Upper lobe of left lung (tissue), 6 donors: ENCODE data around the gene EXOC3. TPM values are rescaled to one million over a fixed set of nuclear protein-coding genes. Genes with fewer than 3 reads are reported as not detected.
A peak's percentile ranks its signal among the peaks of the same experiment; 100 is the strongest.

Experiments used
- ATAC-seq, 2 donors: fragments of 200-7000 bp; cut with Tn5 transposase; one replicate each; pipeline ENCODE4 v1.9.1; 2022; ENCODE audit warnings: mild to moderate bottlenecking in 2 of 2, moderate library complexity in 2 of 2; ENCODE audit not compliant: low FRiP score in 2 of 2
- DNase-seq, 2 donors: peaks; one replicate each; pipeline ENCODE4 v3.0.0-alpha.2; 2019 to 2020
- H3K27ac ChIP-seq, 4 donors: fragments of 200-600 bp; sonication (generic); one replicate each; pipeline ENCODE4 v1.5.1; 2016 to 2019
- H3K27me3 ChIP-seq, 4 donors: fragments of 200-600 bp; sonication (generic); one replicate each; pipeline ENCODE4 v1.5.1; 2017 to 2019
- H3K36me3 ChIP-seq, 4 donors: fragments of 200-600 bp; sonication (generic); one replicate each; pipeline ENCODE4 v1.5.1; 2016 to 2019
- H3K4me1 ChIP-seq, 4 donors: fragments of 200-600 bp; sonication (generic); one replicate each; pipeline ENCODE4 v1.5.1; 2018 to 2019
- H3K4me3 ChIP-seq, 4 donors: fragments of 200-600 bp; sonication (generic); one replicate each; pipeline ENCODE4 v1.5.1; 2017 to 2019; ENCODE audit warnings: mild to moderate bottlenecking in 2 of 4, moderate library complexity in 1 of 4
- H3K9me3 ChIP-seq, 4 donors: fragments of 200-600 bp; sonication (generic); one replicate each; pipeline ENCODE4 v1.5.1; 2018 to 2019
- CTCF ChIP-seq, 6 experiments: fragments of 450-650 bp in 4 of 6; fragments of 200-600 bp in 2 of 6; sonication (generic) in 2 of 6; IDR thresholded peaks; one replicate each; pipeline ENCODE4 v1.5.1; 2016 to 2019; ENCODE audit warnings: antibody characterized with exemption in 6 of 6
- EP300 ChIP-seq, 4 donors: sonication (generic); formaldehyde crosslinking; IDR thresholded peaks; one replicate each; pipeline ENCODE4 v1.5.1; 2017; ENCODE audit warnings: antibody characterized with exemption in 4 of 4, control low read depth in 2 of 4
- POLR2A ChIP-seq, 4 donors: fragments of 450-650 bp; IDR thresholded peaks; one replicate each; pipeline ENCODE4 v1.5.1; 2016 to 2017; ENCODE audit warnings: antibody characterized with exemption in 4 of 4, mild to moderate bottlenecking in 2 of 4
- POLR2AphosphoS5 ChIP-seq, 2 donors: sonication (generic); formaldehyde crosslinking; IDR thresholded peaks; one replicate each; pipeline ENCODE4 v1.5.1; 2017; ENCODE audit warnings: antibody characterized with exemption in 2 of 2
- WGBS, 2 donors: methylation state at CpG; one replicate each; pipeline ENCODE4 v1.1.5; 2017 to 2018; 5-methylcytosine and 5-hydroxymethylcytosine counted together
- total RNA-seq, 6 donors: library from RNA; depleted of rRNA in 4 of 6; stranded (reverse); fragments of >200 nt in 4 of 6; gene quantifications; one replicate each; pipeline versions ENCODE4 v1.1.0 to v1.2.1, GENCODE V29; 2016 to 2021
- donor health status: DM: no; HTN: no; CAD: no; lungs with moderate emphysema.
- donor health status: DM: no; HTN: yes; CAD: no; lungs with severe emphysema.

The EXOC3 gene
- total RNA-seq, 6 donors from 2014 or later = 43.6 to 149 (median 64.5) TPM

- Histone ChIP-seq H3K27ac (no peak overlapping the region), H3K4me3 (no peak overlapping the region), H3K27me3 (no peaks in the 10 kb centered on the region), H3K9me3 (no peaks in the 10 kb centered on the region), H3K4me1 (peaks cover 14 to 19% (median 15%) of the 10 kb centered on the region in 4 donors), H3K36me3 (no peaks in the 10 kb centered on the region)
- WGBS, 2 donors = 82 to 86% methylated on average over 8 of the region's 8 CpGs
- no peak for TF ChIP-seq POLR2AphosphoS5 (IDR thresholded peaks at IDR 0.05)
- TF ChIP-seq EP300 (IDR thresholded peaks at IDR 0.05) = no peak
- TF ChIP-seq POLR2A (IDR thresholded peaks at IDR 0.05) = no peak
- DNase-seq = no peak
- no peak for ATAC-seq
Measured at GRCh38 chr5:439181-439580, 3.8 kb upstream of the EXOC3 start.

GRCh38 chr5:439636-440035 lies 3.3 kb upstream of the EXOC3 start:
- Histone ChIP-seq H3K9me3 (no peaks in the 10 kb centered on the region), H3K27ac (no peak overlapping the region), H3K4me1 (peaks cover 18 to 24% (median 20%) of the 10 kb centered on the region in 4 donors), H3K27me3 (no peaks in the 10 kb centered on the region), H3K36me3 (no peaks in the 10 kb centered on the region), H3K4me3 (no peak overlapping the region)
- TF ChIP-seq CTCF (IDR thresholded peaks at IDR 0.05) (no peak), POLR2A (IDR thresholded peaks at IDR 0.05) (no peak), EP300 (IDR thresholded peaks at IDR 0.05) (no peak), POLR2AphosphoS5 (IDR thresholded peaks at IDR 0.05) (no peak)
- DNase-seq (no peak), ATAC-seq (no peak)
- 81 to 89% methylated on average over 9 to 14 of the region's 14 CpGs for WGBS, 2 donors

GRCh38 chr5:440401-441201 lies 2.4 kb upstream of the EXOC3 start:
- H3K27ac ChIP-seq = no peak overlapping the region
- no peaks in the 10 kb centered on the region for H3K9me3 ChIP-seq
- DNase-seq (no peak), ATAC-seq (no peak)
- 75 to 79% methylated on average over 18 of the region's 18 CpGs for WGBS, 2 donors
- H3K4me3 ChIP-seq = no peak overlapping the region
- H3K27me3 ChIP-seq = no peaks in the 10 kb centered on the region
- H3K4me1 ChIP-seq = peaks cover 18 to 32% (median 20%) of the 10 kb centered on the region in 4 donors
- no peaks in the 10 kb centered on the region for H3K36me3 ChIP-seq
- TF ChIP-seq POLR2A (IDR thresholded peaks at IDR 0.05) (no peak), POLR2AphosphoS5 (IDR thresholded peaks at IDR 0.05) (no peak), EP300 (IDR thresholded peaks at IDR 0.05) (no peak), CTCF (IDR thresholded peaks at IDR 0.05) (no peak)

GRCh38 chr5:441996-442334 lies 1.0 kb upstream of the EXOC3 start:
- no peaks in the 10 kb centered on the region for H3K9me3 ChIP-seq
- DNase-seq (peak in 1 of 2 donors; percentile 30), ATAC-seq (no peak)
- H3K27ac ChIP-seq = peak overlapping the region in 3 of 4 donors; percentile 86 to 89 (median 86)
- H3K36me3 ChIP-seq = peaks cover 0 to 10% (median 6%) of the 10 kb centered on the region in 4 donors
- no peak for TF ChIP-seq EP300 (IDR thresholded peaks at IDR 0.05)
- TF ChIP-seq POLR2AphosphoS5 (IDR thresholded peaks at IDR 0.05) = no peak
- TF ChIP-seq POLR2A (IDR thresholded peaks at IDR 0.05) = no peak
- no peak for TF ChIP-seq CTCF (IDR thresholded peaks at IDR 0.05)
- peaks cover 18 to 43% (median 20%) of the 10 kb centered on the region in 4 donors for H3K4me1 ChIP-seq
- 88 to 93% methylated on average over 5 of the region's 5 CpGs for WGBS, 2 donors
- no peaks in the 10 kb centered on the region for H3K27me3 ChIP-seq
- peak overlapping the region in 3 of 4 donors; percentile 92 to 97 (median 95) for H3K4me3 ChIP-seq

- DNase-seq = peak; percentile 22 to 79
- H3K9me3 ChIP-seq = no peaks in the 10 kb centered on the region
- peak overlapping the region; percentile 79 to 89 (median 86) for H3K27ac ChIP-seq
- TF ChIP-seq CTCF (IDR thresholded peaks at IDR 0.05) (no peak), POLR2A (IDR thresholded peaks at IDR 0.05) (peak in 1 of 4 donors; percentile 58), POLR2AphosphoS5 (IDR thresholded peaks at IDR 0.05) (no peak), EP300 (IDR thresholded peaks at IDR 0.05) (no peak)
- peak overlapping the region; percentile 92 to 97 (median 96) for H3K4me3 ChIP-seq
- H3K27me3 ChIP-seq = no peaks in the 10 kb centered on the region
- peaks cover 18 to 44% (median 20%) of the 10 kb centered on the region in 4 donors for H3K4me1 ChIP-seq
- peaks cover 11 to 25% (median 20%) of the 10 kb centered on the region in 4 donors for H3K36me3 ChIP-seq
- ATAC-seq = no peak
- 10 to 19% methylated on average over 2 to 51 of the region's 62 CpGs for WGBS, 2 donors
Measured at GRCh38 chr5:443239-444151, 519 bp downstream of the EXOC3 start.
